Erythroblast (primary cell): Measurements from ENCODE around the gene LRRC28.

Experiments
- DNase-seq, 2 experiments: peaks; one replicate each; lab custom pipeline; 2025; lab: John Stamatoyannopoulos, UW
- GATA1 ChIP-seq: IDR thresholded peaks from 2 replicates; pipeline ENCODE4 v1.6.1; 2011; ENCODE audit warnings: low read depth, mild to moderate bottlenecking, control low read depth, low read length, moderate library complexity
- POLR2A ChIP-seq: IDR thresholded peaks from 2 replicates; pipeline ENCODE4 v1.6.1; 2011; ENCODE audit warnings: mild to moderate bottlenecking, low read length

Gene LRRC28

DNA sequence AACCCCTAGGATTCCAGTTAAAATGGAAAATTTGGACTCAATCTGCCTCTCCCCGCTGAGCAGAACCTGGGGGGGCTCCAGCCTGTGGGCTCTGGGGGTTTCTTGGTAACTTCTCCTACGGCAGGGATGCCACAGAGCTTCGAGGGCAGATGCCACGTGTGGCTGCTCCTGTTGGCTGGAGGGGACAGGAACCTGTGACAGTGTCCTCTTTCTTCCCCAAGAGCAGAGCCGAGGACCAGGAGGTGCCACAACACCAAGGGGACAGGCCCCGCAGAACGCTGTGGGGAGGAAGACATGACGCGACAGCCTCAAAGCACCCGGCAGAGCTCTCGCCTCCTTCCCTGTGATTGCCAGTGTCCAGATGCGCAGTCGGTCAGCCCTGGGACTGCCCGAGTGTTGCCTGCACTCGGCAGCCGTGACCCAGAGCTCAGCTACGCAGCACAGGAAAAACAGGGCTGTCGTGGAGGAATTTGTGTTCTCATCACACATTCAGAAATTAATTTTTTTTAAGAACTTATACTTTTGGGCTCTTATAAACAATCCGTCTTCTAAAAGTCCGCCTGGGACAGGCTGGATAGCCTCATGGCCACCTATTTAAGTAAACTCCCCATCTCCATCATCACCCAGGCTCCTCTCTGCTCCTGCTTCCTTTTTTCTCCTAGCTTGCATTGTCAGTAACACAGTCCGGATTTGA lies 182.6 kb downstream of the LRRC28 start:
- TF ChIP-seq GATA1 (no peak), POLR2A (no peak)

GRCh38 chr15:99434506-99435112 lies 183.3 kb downstream of the LRRC28 start:
- TF ChIP-seq GATA1 (no peak), POLR2A (no peak)

More for the DNA sequence above, 182.6 kb downstream of the LRRC28 start:
- no peak for DNase-seq

DNA sequence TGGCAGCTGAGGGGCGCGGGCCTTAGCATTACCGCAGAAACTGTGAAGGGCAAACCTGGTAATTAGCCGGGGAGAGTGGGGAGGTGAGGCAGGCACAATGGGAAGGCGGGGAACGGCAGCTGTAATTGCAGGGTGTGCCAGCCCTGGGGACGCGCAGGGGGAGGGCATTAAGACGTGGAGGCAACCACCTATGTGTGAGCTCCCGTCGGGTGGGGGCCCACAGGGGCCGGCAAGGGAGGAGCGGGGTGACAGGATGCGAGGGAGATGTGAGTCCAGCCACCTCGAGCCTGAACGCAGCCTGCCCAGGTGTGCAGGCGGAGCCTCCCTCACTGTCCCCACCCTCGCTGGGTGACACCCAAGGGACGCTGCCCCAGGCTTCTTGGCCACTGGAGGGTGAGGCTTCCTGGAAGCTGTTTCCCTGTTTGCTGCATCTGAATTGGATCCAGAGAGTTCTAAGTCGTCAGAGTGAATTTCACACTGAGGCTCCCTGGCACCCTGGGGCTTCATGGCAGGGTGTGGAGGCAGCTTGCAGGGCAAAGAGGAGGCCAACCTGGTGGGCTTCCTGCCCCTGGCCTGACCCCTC lies 183.9 kb downstream of the LRRC28 start:
- no peak for DNase-seq
- TF ChIP-seq POLR2A, result no peak
- TF ChIP-seq GATA1, result no peak

More at GRCh38 chr15:99434506-99435112, 183.3 kb downstream of the LRRC28 start:
- DNase-seq, result no peak

DNA sequence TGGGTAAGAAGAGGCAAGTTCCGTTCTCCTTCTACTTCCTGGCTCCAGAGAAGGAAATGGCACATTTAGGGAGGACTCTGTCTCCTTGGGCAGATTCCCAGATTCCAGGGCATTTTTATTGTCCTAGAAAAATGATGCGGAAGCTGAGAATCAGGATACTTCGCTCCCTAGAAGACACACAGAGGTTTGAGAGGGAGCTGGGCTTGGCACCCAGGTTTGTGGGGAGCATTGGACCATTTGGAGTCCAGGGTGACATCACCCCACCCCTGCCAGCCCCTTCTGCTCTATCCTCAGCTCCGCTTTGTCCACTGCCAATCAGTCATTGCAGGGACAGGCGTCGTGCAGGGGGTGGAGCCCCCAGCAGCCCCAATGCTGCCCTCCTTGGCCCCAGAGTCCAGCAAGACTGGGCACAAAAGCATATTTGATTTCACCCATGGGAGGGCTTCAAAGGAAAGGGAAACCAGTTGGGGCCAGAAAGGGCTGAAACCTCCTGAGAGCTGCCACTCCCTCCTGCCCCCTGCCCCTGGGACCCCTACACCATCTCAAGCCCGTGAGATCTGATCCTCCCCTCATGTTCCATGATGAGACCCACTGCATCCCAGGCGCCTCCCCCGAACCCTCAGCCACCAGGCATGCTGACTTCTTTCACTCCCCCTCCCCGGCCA lies 184.7 kb downstream of the LRRC28 start:
- DNase-seq, result no peak
- no peak for TF ChIP-seq GATA1
- TF ChIP-seq POLR2A, result no peak

DNA sequence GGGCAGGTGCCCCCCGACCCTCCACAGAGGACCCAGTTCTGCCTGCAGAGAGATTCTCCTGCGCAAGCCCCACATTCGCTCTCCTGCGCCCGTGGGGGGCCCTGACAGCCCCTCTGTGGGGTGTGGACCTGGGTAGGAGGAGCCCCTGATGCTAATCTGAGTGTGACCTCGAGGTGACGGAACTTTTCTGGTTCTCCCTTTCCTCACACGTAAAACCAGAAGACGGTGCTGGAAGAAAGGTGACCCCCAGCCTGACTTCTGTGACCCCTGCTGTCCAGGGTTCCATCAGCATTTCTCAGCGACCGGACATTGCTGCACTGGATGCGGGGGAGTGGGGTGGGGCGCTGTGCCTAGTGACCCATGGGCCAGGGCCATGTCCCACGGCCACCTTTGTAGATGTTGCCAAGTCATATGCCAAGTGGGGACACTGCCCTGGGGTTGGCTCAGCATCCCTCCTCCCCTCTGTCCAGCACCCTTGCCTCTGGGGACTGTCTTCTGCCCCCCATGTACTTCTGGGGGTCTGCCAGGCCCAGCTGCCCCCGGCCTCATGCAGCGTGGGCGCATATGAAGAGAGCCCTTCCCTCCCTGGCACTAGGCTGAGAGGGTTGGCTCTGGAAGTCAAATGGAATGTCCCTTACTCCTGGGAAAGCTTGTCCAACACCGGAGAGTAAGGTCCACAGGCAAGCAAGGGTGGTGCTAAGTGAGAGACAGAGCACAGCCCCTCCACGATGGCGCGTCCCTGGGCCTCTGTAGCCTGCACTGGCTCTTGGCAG lies 185.4 kb downstream of the LRRC28 start:
- no peak for DNase-seq
- TF ChIP-seq GATA1 (no peak), POLR2A (no peak)

DNA sequence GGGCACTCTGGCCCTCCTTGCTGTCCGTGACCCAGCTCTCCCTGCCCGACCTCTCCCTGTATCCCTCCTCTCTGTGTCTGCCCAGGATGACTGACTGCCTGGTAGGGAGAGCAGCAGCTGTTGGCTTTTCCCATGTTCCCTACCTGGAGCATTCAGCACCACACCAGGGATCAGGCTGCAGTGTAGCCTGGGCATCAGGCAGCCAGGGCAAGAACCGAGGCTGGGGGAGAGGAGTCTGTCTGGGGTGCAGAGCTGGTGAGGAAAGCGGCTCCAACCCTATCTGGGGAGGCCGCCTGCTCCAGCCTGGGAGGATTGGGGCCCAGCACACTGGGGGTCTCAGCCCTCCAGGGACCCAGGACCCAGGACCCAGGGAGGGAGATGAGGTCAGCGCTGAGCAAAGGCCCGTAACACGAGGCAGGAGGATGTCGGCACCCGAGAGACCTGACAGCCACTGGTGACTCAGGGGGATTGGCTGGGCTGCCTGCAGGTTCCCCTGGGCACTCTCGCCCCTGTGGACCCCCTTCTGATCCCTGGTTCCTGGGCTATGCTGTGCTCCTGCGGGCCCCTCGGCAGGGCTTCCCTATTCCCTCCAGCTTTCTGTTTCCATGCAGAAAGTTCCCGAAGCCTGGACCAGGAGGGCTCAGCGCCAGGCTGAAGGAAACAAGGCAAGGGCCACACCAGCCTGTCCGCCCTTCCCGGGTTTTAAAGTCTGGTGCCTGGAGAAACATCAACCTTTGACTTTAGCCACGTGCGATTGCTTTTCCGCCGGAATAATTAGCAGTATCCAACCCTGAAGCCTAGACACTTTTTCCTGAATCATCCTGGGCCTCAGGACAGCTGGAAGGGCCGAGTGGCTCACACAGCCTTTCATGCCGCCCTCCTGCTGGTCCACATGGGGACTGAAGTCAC lies 186.3 kb downstream of the LRRC28 start:
- no peak for TF ChIP-seq POLR2A
- no peak for TF ChIP-seq GATA1

DNA sequence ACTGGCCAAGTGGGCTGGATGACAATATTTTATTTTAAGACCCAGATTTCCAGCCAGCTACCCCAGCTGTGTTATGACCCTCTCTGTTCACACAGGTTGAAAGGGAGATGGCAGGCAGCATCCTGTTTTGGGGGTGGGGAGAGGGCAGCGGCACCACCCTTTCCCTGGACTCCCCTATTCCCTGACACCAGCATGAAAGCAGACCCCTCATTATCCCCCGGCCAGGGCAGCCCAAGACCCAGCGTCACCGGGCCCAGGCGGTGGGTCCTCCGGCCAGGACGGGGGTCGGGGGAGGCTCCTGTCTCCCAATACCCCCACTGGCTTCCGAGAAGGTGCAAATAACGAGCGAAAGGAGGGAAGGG lies 186.9 kb downstream of the LRRC28 start:
- TF ChIP-seq GATA1 (no peak), POLR2A (no peak)
- no peak for DNase-seq

More for the DNA sequence above, 186.3 kb downstream of the LRRC28 start:
- no peak for DNase-seq

- no peak for DNase-seq
These were observed 187.6 kb downstream of the LRRC28 start for GRCh38 chr15:99438691-99439523.

GRCh38 chr15:99439524-99439835 lies 188.2 kb downstream of the LRRC28 start:
- TF ChIP-seq GATA1 (no peak), POLR2A (no peak)
- DNase-seq, result no peak

More at GRCh38 chr15:99438691-99439523, 187.6 kb downstream of the LRRC28 start:
- TF ChIP-seq POLR2A, result no peak
- TF ChIP-seq GATA1, result no peak

DNA sequence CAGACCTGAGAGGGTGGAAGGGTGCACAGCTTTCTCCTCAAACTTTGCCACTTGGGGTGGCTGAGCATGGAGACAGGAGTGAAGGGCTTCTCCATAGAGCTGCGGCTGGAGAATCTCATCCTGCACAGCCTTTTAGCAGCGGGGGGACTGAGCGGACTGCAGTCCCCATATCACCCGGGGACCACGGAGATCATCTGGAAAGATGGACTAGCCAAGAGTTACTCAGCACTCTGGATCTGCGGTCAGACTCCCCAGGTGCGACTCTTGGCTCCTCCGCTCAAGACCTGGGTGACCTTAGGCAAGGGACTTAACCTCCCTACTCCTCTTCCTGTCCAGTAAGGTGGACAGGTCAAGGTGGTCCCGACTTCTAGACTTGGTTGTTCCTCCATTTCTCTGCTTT lies 188.7 kb downstream of the LRRC28 start:
- no peak for DNase-seq
- no peak for TF ChIP-seq GATA1
- TF ChIP-seq POLR2A, result no peak
